ENCODE data around the gene KCNK3.

The KCNK3 gene

GRCh38 chr2:26778507-26778906 is 86.0 kb downstream of the KCNK3 start:
- no peak for DNase-seq (ENCODE audit: low spot score)
- FAIRE-seq, result no peak

GRCh38 chr2:26780203-26780760 is 87.8 kb downstream of the KCNK3 start:
- FAIRE-seq (no peak), DNase-seq (ENCODE audit: low spot score) (no peak)
